CD14-positive monocyte (primary cell): ENCODE data around the gene HS1BP3. TPM values are rescaled to one million over a fixed set of nuclear protein-coding genes. Genes with fewer than 3 reads are reported as not detected.

Source experiments
- DNase-seq, 3 donors: peaks; one replicate each; pipeline ENCODE4 v3.0.0-alpha.2; 2011 to 2022
- H2AFZ ChIP-seq: 2 replicates; pipeline ENCODE4 v1.6.0; 2012; ENCODE audit warnings: mild to moderate bottlenecking, low read depth, low read length, inconsistent platforms; ENCODE audit not compliant: insufficient read depth, poor library complexity, severe bottlenecking
- H3K27ac ChIP-seq, 2 donors: 1 replicate in 1 of 2; 2 replicates in 1 of 2; pipeline ENCODE4 v1.5.1; 2012 to 2013; ENCODE audit warnings: low read length in 2 of 2, control low read depth in 1 of 2, inconsistent platforms in 1 of 2, low read depth in 1 of 2, mild to moderate bottlenecking in 1 of 2
- H3K27me3 ChIP-seq, 2 donors: one replicate each; pipeline versions ENCODE4 v1.6.0 to v1.6.1; 2011 to 2013; ENCODE audit warnings: low read length in 2 of 2; ENCODE audit not compliant: control insufficient read depth in 2 of 2, insufficient read depth in 2 of 2
- H3K36me3 ChIP-seq, 2 donors: replicated peaks in 1 of 2; 1 replicate in 1 of 2; 2 replicates in 1 of 2; pipeline versions ENCODE4 v1.5.1 to v1.6.1; 2012 to 2013; ENCODE audit warnings: low read length in 2 of 2, control low read depth in 1 of 2, inconsistent platforms in 1 of 2, mild to moderate bottlenecking in 1 of 2; ENCODE audit not compliant: insufficient read depth in 2 of 2, control insufficient read depth in 1 of 2
- H3K4me1 ChIP-seq, 2 donors: 1 replicate in 1 of 2; 2 replicates in 1 of 2; pipeline versions ENCODE4 v1.5.1 to v1.6.1; 2012 to 2013; ENCODE audit warnings: low read length in 2 of 2, control low read depth in 1 of 2, inconsistent platforms in 1 of 2, mild to moderate bottlenecking in 1 of 2, moderate library complexity in 1 of 2; ENCODE audit not compliant: insufficient read depth in 2 of 2, control insufficient read depth in 1 of 2
- H3K4me2 ChIP-seq: replicated peaks from 2 replicates; pipeline ENCODE3; 2012; ENCODE audit warnings: low read length, moderate library complexity, mild to moderate bottlenecking; ENCODE audit not compliant: poor library complexity, severe bottlenecking; ENCODE audit errors: extremely low read depth
- H3K4me3 ChIP-seq, 3 experiments: fragments of 200-600 bp in 1 of 3; sonication (generic) in 1 of 3; replicated peaks in 1 of 3; 1 replicate in 2 of 3; 2 replicates in 1 of 3; pipeline ENCODE4 v1.5.1; 2011 to 2013; ENCODE audit warnings: low read length in 3 of 3, mild to moderate bottlenecking in 3 of 3, control low read depth in 2 of 3, low read depth in 2 of 3, inconsistent platforms in 1 of 3, moderate library complexity in 1 of 3
- H3K79me2 ChIP-seq: 2 replicates; pipeline ENCODE4 v1.6.0; 2012; ENCODE audit warnings: mild to moderate bottlenecking, control low read depth, inconsistent platforms, low read length, moderate library complexity; ENCODE audit not compliant: insufficient read depth
- H3K9ac ChIP-seq: 2 replicates; pipeline ENCODE4 v1.6.0; 2017; ENCODE audit warnings: low read length, mild to moderate bottlenecking; ENCODE audit not compliant: insufficient read depth, poor library complexity, severe bottlenecking
- H3K9me3 ChIP-seq, 2 donors: replicated peaks in 1 of 2; 1 replicate in 1 of 2; 2 replicates in 1 of 2; pipeline versions ENCODE4 v1.5.1 to v1.6.1; 2012 to 2013; ENCODE audit warnings: low read length in 2 of 2, control low read depth in 1 of 2; ENCODE audit not compliant: control insufficient read depth in 1 of 2, insufficient read depth in 1 of 2
- H4K20me1 ChIP-seq: 2 replicates; pipeline ENCODE4 v1.6.0; 2012; ENCODE audit warnings: mild to moderate bottlenecking, low read length, control low read depth, moderate library complexity; ENCODE audit not compliant: insufficient read depth
- H3K27ac Mint-ChIP-seq, 7 donors: one replicate each; pipeline ENCODE4 v1.8.0; 2020; ENCODE audit warnings: mild to moderate bottlenecking in 7 of 7, mixed read lengths in 7 of 7, moderate library complexity in 6 of 7, inconsistent platforms in 2 of 7
- H3K27me3 Mint-ChIP-seq, 3 donors: one replicate each; pipeline ENCODE4 v1.8.0; 2021 to 2022; ENCODE audit warnings: low read depth in 3 of 3, mild to moderate bottlenecking in 3 of 3, mixed read lengths in 3 of 3, moderate library complexity in 3 of 3, inconsistent platforms in 1 of 3
- H3K36me3 Mint-ChIP-seq, 2 donors: one replicate each; pipeline ENCODE4 v1.8.0; 2020; ENCODE audit warnings: mixed read lengths in 2 of 2, inconsistent platforms in 1 of 2, mild to moderate bottlenecking in 1 of 2
- H3K4me1 Mint-ChIP-seq: one replicate; pipeline ENCODE4 v1.8.0; 2020; ENCODE audit warnings: mild to moderate bottlenecking, mixed read lengths
- H3K4me3 Mint-ChIP-seq, 2 donors: one replicate each; pipeline ENCODE4 v1.8.0; 2020; ENCODE audit warnings: mild to moderate bottlenecking in 2 of 2, mixed read lengths in 2 of 2, moderate library complexity in 1 of 2
- H3K9me3 Mint-ChIP-seq, 7 donors: one replicate each; pipeline ENCODE4 v1.8.0; 2020 to 2022; ENCODE audit warnings: mixed read lengths in 7 of 7, mild to moderate bottlenecking in 6 of 7, moderate library complexity in 6 of 7, inconsistent platforms in 2 of 7
- WGBS: methylation state at CpG from one replicate; pipeline ENCODE4 v1.1.5; 2013; ENCODE audit warnings: missing lambda C conversion rate; ENCODE audit not compliant: insufficient coverage; 5-methylcytosine and 5-hydroxymethylcytosine counted together
- intact Hi-C, 2 donors: fragments of 100-400 bp; cut with micrococcal nuclease; formaldehyde crosslinking; loops; one replicate each; pipeline versions ENCODE4 v1.15.0 to v1.15.1; 2023
- polyA plus RNA-seq, 3 donors: library from polyadenylated mRNA; depleted of rRNA in 1 of 3; unstranded in 2 of 3; stranded (reverse) in 1 of 3; fragments of 300-500 nt in 2 of 3; fragments of >200 nt in 1 of 3; fragmentation: Illumina TruSeq in 2 of 3; gene quantifications; 1 replicate in 2 of 3; 2 replicates in 1 of 3; pipeline ENCODE4 v1.2.3, GENCODE V29; 2012 to 2021
- TF ChIP-seq, protein P1 (sequence below): fragments of 200-600 bp; IDR thresholded peaks from one replicate; pipeline ENCODE4 v1.8.0; 2022; ENCODE audit warnings: antibody characterized with exemption, mild to moderate bottlenecking

Gene HS1BP3
- polyA plus RNA-seq, 3 donors: 45.1 to 48.9 (median 45.4) TPM

DNA sequence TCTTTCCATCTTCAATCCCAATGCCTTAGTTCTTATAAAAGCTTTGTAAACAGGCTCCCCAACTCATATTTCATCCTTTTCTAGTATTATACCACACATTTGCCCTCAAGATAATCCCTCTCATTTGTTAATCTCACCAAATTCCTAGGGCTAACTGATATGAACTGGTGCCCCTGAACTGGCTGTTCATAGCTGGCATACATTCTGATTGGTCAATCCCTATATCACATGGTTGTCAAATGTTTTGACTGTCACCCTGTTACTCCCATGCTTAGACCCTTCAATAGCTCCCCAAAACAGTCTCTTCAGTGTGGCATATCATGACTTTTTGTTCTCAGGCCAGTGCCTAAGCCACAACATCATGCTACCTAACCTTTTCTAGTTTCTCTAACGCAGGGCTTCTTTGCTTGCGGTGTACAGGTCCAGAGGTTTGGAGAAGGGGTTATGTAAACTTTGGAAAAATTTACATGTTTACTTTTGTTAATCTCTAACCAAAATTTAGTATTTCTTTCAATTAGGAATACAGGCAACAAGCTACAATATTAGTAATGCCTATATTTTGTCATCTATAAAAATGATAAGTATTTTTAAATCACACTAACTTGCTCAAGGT, 46.5 kb upstream of the HS1BP3 start:
- TF ChIP-seq, protein P1, sequence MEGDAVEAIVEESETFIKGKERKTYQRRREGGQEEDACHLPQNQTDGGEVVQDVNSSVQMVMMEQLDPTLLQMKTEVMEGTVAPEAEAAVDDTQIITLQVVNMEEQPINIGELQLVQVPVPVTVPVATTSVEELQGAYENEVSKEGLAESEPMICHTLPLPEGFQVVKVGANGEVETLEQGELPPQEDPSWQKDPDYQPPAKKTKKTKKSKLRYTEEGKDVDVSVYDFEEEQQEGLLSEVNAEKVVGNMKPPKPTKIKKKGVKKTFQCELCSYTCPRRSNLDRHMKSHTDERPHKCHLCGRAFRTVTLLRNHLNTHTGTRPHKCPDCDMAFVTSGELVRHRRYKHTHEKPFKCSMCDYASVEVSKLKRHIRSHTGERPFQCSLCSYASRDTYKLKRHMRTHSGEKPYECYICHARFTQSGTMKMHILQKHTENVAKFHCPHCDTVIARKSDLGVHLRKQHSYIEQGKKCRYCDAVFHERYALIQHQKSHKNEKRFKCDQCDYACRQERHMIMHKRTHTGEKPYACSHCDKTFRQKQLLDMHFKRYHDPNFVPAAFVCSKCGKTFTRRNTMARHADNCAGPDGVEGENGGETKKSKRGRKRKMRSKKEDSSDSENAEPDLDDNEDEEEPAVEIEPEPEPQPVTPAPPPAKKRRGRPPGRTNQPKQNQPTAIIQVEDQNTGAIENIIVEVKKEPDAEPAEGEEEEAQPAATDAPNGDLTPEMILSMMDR: no peak
- Mint-ChIP-seq H3K4me3 (no peak overlapping the region), H3K27ac (no peak overlapping the region), H3K9me3 (no peaks in the 10 kb centered on the region), H3K36me3 (peaks cover 2 to 14% of the 10 kb centered on the region in 2 donors), H3K27me3 (no peaks in the 10 kb centered on the region), H3K4me1 (peaks cover 16% of the 10 kb centered on the region)
- no peaks in the 10 kb centered on the region for H3K27me3 ChIP-seq
- no peak overlapping the region for H3K4me3 ChIP-seq
- H3K9ac ChIP-seq: no peak overlapping the region
- H3K4me2 ChIP-seq: no peak overlapping the region
- peaks cover 0 to 4% of the 10 kb centered on the region in 2 donors for H3K36me3 ChIP-seq
- no peak overlapping the region for H3K27ac ChIP-seq
- no peaks in the 10 kb centered on the region for H3K9me3 ChIP-seq
- DNase-seq: no peak
- no peaks in the 10 kb centered on the region for H3K79me2 ChIP-seq
- WGBS: no CpG with 5 or more reads among the region's 2 CpGs
- H2AFZ ChIP-seq: no peak overlapping the region
- H3K4me1 ChIP-seq: peaks cover 14% of the 10 kb centered on the region in 2 donors
- intact Hi-C loops: no loop called here
- H4K20me1 ChIP-seq: no peaks in the 10 kb centered on the region

DNA sequence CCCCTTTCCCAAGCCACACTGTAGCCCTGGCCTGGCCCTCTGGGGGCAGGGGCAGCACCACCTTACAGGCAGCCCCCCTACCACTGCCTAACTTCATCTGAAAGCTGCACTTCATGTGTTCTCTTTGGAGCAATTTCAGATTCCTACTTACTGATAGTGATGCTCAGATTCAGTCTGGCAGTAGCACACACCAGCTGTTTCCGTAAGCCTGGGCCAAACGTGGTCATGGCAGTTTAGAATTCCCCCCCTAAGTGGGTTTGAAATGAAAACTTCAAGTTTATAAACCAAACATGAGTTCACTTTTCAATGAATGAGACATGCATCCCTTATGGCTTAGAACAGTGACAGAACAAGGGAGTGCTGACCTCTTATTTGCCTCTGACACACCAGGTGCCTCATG, 45.5 kb upstream of the HS1BP3 start:
- Histone ChIP-seq H2AFZ (no peak overlapping the region), H3K9me3 (no peaks in the 10 kb centered on the region), H3K36me3 (peaks cover 0 to 4% of the 10 kb centered on the region in 2 donors), H4K20me1 (no peaks in the 10 kb centered on the region), H3K4me3 (no peak overlapping the region), H3K27me3 (no peaks in the 10 kb centered on the region), H3K4me1 (peaks cover 14% of the 10 kb centered on the region in 2 donors), H3K9ac (no peak overlapping the region), H3K4me2 (no peak overlapping the region), H3K79me2 (no peaks in the 10 kb centered on the region), H3K27ac (no peak overlapping the region)
- no CpG with 5 or more reads among the region's 2 CpGs for WGBS
- intact Hi-C loops: no loop called here
- Mint-ChIP-seq H3K4me1 (peaks cover 16% of the 10 kb centered on the region), H3K36me3 (peaks cover 2 to 16% of the 10 kb centered on the region in 2 donors), H3K9me3 (no peaks in the 10 kb centered on the region), H3K27me3 (no peaks in the 10 kb centered on the region), H3K4me3 (no peak overlapping the region), H3K27ac (no peak overlapping the region)
- TF ChIP-seq, protein P1: no peak
- no peak for DNase-seq
